ENCODE measurements around the gene ZNF483. TPM values are rescaled to one million over a fixed set of nuclear protein-coding genes. Genes with fewer than 3 reads are reported as not detected.

Gene ZNF483
- total and polyA plus RNA-seq, 12 donors, result 0.09 to 11.3 (median 6.4) TPM

DNA sequence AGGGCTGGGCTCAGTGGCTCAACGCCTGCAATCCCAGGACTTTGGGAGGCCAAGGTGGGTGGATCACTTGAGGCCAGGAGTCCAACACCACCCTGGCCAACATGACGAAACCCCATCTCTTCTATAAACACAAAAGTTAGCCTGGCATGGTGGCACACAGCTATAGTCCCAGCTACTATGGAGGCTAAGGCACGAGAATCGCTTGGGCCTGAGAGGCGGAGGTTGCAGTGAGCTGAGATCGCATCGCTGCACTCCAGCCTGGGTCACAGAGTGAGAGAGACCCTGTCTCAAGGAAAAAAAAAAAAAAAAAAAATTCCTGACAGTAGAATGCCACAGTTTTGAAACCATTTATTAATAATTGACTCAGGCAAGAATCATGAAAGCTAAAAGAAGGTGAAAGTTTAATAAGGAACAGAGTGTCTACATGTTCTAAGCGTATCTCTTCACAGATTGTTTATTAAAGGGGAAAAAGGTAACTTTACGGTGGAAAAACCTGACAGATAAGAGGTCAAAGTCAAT is 80.1 kb downstream of the ZNF483 start:
- Histone ChIP-seq H3K27me3 (peaks cover 0 to 15% (median 11%) of the 10 kb centered on the region in 7 donors), H3K4me1 (peaks cover 0 to 2% (median 0%) of the 10 kb centered on the region in 9 donors), H3K27ac (no peak overlapping the region), H3K36me3 (no peaks in the 10 kb centered on the region), H3K9me3 (no peaks in the 10 kb centered on the region), H3K4me3 (no peak overlapping the region)
- intact Hi-C loops (cut with DNase I), result no loop called here
- no peak for DNase-seq
- TF ChIP-seq, protein P1, sequence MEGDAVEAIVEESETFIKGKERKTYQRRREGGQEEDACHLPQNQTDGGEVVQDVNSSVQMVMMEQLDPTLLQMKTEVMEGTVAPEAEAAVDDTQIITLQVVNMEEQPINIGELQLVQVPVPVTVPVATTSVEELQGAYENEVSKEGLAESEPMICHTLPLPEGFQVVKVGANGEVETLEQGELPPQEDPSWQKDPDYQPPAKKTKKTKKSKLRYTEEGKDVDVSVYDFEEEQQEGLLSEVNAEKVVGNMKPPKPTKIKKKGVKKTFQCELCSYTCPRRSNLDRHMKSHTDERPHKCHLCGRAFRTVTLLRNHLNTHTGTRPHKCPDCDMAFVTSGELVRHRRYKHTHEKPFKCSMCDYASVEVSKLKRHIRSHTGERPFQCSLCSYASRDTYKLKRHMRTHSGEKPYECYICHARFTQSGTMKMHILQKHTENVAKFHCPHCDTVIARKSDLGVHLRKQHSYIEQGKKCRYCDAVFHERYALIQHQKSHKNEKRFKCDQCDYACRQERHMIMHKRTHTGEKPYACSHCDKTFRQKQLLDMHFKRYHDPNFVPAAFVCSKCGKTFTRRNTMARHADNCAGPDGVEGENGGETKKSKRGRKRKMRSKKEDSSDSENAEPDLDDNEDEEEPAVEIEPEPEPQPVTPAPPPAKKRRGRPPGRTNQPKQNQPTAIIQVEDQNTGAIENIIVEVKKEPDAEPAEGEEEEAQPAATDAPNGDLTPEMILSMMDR (IDR thresholded peaks at IDR 0.05), result no peak
- WGBS, 2 donors, result 92% methylated on average over 9 of the region's 9 CpGs
- no peak for ATAC-seq

DNA sequence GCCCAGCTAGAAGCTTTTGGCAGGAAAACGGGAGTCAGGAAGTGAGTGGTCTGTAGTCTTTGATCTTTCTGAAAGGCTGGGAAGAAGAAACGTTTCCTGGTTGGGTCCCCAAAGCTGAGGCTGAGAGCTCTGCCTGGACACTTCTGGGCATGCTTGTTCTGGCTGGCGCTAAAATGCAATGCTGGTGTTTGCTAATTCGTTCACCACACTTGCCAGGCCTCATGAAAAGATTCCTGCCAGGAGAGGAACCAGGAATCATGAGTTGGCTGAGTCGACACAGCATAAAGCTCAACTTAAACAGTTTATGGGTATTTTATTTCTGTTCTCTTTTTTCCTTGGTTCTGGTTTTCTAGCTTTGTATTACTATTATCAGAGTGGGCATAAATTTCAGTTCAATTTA is 85.2 kb downstream of the ZNF483 start:
- Histone ChIP-seq H3K36me3 (no peaks in the 10 kb centered on the region), H3K4me1 (no peaks in the 10 kb centered on the region), H3K9me3 (no peaks in the 10 kb centered on the region), H3K27me3 (peaks cover 0 to 28% (median 15%) of the 10 kb centered on the region in 7 donors), H3K4me3 (no peak overlapping the region), H3K27ac (no peak overlapping the region)
- no peak for ATAC-seq
- intact Hi-C loops (cut with DNase I), result no loop called here
- 59 to 68% methylated on average over 5 of the region's 5 CpGs for WGBS, 2 donors
- TF ChIP-seq, protein P1 (IDR thresholded peaks at IDR 0.05), result no peak
- no peak for DNase-seq

DNA sequence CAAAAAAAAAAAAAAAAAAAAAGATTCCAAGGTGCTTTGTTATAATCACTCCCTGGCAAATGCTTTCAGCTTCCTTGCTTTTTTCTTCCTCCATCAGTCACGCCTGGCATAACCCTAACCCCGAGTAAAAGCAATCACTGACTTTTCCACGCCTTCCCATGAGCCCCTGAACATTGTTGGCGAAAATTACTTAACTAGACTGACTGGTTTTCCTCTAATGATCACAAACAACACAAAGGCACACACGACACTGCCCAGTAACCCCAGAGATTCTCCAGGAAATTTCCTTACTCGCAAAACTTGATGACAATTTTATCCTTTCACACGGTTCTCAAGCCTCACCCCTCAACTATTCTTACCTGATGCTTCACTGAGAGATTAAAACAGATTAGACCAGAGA is 85.9 kb downstream of the ZNF483 start:
- 79 to 83% methylated on average over 7 of the region's 7 CpGs for WGBS, 2 donors
- intact Hi-C loops (cut with DNase I), result no loop called here
- DNase-seq, result no peak
- Histone ChIP-seq H3K4me3 (no peak overlapping the region), H3K9me3 (no peaks in the 10 kb centered on the region), H3K27me3 (peaks cover 0 to 28% (median 15%) of the 10 kb centered on the region in 7 donors), H3K36me3 (no peaks in the 10 kb centered on the region), H3K27ac (no peak overlapping the region), H3K4me1 (no peaks in the 10 kb centered on the region)
- ATAC-seq, result no peak
- TF ChIP-seq, protein P1 (IDR thresholded peaks at IDR 0.05), result no peak

DNA sequence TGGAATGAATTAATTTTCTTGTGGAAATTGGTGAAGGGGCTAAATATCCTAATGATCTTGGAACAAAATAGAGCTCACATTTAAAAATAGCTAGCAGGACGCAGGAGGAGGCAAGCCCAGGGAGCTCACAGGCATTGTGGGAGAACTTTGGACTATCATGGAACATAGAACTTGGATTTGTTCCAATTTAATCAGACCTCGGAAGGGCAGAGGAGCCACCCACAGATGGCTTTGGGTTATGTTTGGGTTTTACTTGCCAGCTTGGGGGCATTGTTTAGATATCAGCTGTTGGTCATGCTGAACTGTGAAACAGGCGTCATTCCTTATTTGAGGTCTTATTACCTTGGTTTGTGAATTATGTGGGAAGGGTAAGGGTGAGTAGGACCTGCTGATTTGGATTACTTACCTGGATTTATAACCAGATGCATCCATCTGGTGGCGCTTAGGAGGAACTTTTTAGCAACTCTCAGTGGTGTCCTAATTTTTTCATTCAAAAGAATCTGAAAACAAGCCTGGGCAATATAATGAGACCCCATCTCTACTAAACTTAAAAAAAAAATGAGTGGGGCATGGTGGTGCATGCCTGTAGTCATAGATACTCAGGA is 88.6 kb downstream of the ZNF483 start:
- no peak overlapping the region for H3K27ac ChIP-seq
- TF ChIP-seq, protein P1 (IDR thresholded peaks at IDR 0.05), result no peak
- no peak for DNase-seq
- WGBS, 2 donors, result 33 to 36% methylated on average over 4 of the region's 4 CpGs
- H3K4me1 ChIP-seq, result no peaks in the 10 kb centered on the region
- intact Hi-C loops (cut with DNase I), result no loop called here
- H3K9me3 ChIP-seq, result no peaks in the 10 kb centered on the region
- peaks cover 0 to 19% (median 8%) of the 10 kb centered on the region in 7 donors for H3K27me3 ChIP-seq
- peak in 3 of 8 donors; percentile 42 to 67 (median 65) for ATAC-seq
- H3K4me3 ChIP-seq, result no peak overlapping the region
- no peaks in the 10 kb centered on the region for H3K36me3 ChIP-seq

Measured in heart right ventricle (tissue), 16 donors.